Airway epithelial cell (primary cell): ENCODE data around the gene MIS18A. TPM values are rescaled to one million over a fixed set of nuclear protein-coding genes. Genes with fewer than 3 reads are reported as not detected.

Experiments
- total RNA-seq: library from RNA; depleted of rRNA; stranded (reverse); fragments of >200 nt; gene quantifications from 2 replicates; pipeline ENCODE4 v1.2.3, GENCODE V29; 2015

Gene MIS18A, protein sequence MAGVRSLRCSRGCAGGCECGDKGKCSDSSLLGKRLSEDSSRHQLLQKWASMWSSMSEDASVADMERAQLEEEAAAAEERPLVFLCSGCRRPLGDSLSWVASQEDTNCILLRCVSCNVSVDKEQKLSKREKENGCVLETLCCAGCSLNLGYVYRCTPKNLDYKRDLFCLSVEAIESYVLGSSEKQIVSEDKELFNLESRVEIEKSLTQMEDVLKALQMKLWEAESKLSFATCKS
- 17.9 and 20.1 TPM in 2 replicates for total RNA-seq

DNA sequence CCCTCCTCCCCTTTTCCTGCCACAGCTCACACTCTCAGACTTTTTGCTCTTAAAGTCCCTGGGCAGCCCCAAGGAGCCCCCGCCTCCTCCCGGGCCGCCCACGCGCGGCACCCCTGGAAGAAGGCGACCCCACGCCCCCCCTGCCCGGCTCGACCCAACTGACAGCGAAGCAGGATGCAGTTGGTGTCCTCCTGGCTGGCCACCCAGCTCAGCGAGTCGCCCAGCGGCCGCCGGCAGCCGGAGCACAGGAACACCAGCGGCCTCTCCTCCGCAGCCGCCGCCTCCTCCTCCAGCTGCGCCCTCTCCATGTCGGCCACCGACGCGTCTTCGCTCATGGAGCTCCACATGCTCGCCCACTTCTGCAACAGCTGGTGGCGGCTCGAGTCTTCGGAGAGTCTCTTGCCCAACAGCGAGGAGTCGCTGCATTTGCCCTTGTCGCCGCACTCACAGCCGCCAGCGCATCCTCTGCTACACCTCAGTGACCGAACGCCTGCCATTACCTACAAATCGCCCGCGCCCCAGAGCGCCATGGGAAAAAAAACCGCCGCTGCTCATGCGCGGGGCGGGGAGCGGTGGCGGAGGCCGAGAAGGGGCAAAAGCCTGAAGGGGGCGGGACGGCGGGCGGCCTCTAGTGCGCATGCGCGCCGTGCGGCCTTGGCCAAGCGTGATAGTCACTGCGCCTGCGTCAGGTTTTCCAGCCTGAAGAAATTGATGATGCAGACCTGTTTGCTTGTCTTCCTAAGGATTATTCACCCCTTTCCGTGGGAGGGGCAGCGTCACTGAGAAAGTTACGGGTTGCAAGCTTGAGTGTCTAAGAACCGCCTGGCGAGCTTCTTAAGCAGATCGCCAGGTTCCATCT lies at the start of gene MIS18A:
Gene MIS18A, minus strand, starts transcription at position 532 of the 859 bp plus-strand sequence. Its CDS starts 35 bp downstream, at position 497.

GRCh38 chr21:32298658-32299081 lies 19.8 kb upstream of the MIS18A start, which contains the start of gene MRAP:
MRAP (plus strand) TSS chr21:32298855; CDS start chr21:32298972, 117 bp downstream.

Other genes with a start within 250 kb of the MIS18A start
- not detected in 2 replicates for gene MRAP, start 19.8 kb upstream of the MIS18A start, total RNA-seq
- gene URB1, start 114.0 kb upstream of the MIS18A start, total RNA-seq, result 19.7 and 26.6 TPM in 2 replicates
- 12.3 and 26.4 TPM in 2 replicates for gene EVA1C, start 133.7 kb upstream of the MIS18A start, total RNA-seq